ENCODE measurements around the gene GALNT18. TPM values are rescaled to one million over a fixed set of nuclear protein-coding genes. Genes with fewer than 3 reads are reported as not detected.

The GALNT18 gene
- total RNA-seq, 6 experiments from 2014 or later, result 3.7 to 11.4 (median 7.8) TPM

GRCh38 chr11:11629368-11629767 is 7.6 kb upstream of the GALNT18 start:
- intact Hi-C loops (cut with DNase I), result no loop called here
- ATAC-seq, result no peak

GRCh38 chr11:11628651-11629050 is 6.8 kb upstream of the GALNT18 start:
- 68% methylated on average over 3 of the region's 4 CpGs for WGBS (ENCODE audit: insufficient coverage, low coverage, low lambda C conversion rate, missing lambda C conversion rate)
- H3K4me3 ChIP-seq, result no peak overlapping the region
- intact Hi-C loops (cut with DNase I), result no loop called here

More at GRCh38 chr11:11629368-11629767, 7.6 kb upstream of the GALNT18 start:
- no peaks in the 10 kb centered on the region for H3K27me3 ChIP-seq
- H3K4me1 ChIP-seq, result no peaks in the 10 kb centered on the region
- no peaks in the 10 kb centered on the region for H3K36me3 ChIP-seq
- H3K4me3 ChIP-seq, result no peak overlapping the region
- no peak overlapping the region for H3K27ac ChIP-seq
- H3K9me3 ChIP-seq, result no peaks in the 10 kb centered on the region
- no peak for TF ChIP-seq POLR2A (IDR thresholded peaks at IDR 0.05)
- TF ChIP-seq CTCF (IDR thresholded peaks at IDR 0.05), result no peak
- no peak for DNase-seq
- 86% methylated on average over 6 of the region's 8 CpGs for WGBS (ENCODE audit: insufficient coverage, low coverage, low lambda C conversion rate, missing lambda C conversion rate)

GRCh38 chr11:11626128-11626527 is 4.3 kb upstream of the GALNT18 start:
- intact Hi-C loops (cut with DNase I), result no loop called here
- WGBS (ENCODE audit: insufficient coverage, low coverage, low lambda C conversion rate, missing lambda C conversion rate), result 38% methylated on average over 1 of the region's 1 CpG
- no peak for ATAC-seq

More at GRCh38 chr11:11628651-11629050, 6.8 kb upstream of the GALNT18 start:
- Histone ChIP-seq H3K9me3 (no peaks in the 10 kb centered on the region), H3K4me1 (no peaks in the 10 kb centered on the region), H3K27ac (no peak overlapping the region), H3K27me3 (no peaks in the 10 kb centered on the region), H3K36me3 (no peaks in the 10 kb centered on the region)
- TF ChIP-seq POLR2A (IDR thresholded peaks at IDR 0.05) (no peak), CTCF (IDR thresholded peaks at IDR 0.05) (no peak)
- DNase-seq (no peak), ATAC-seq (no peak)

GRCh38 chr11:11624926-11625325 is 3.1 kb upstream of the GALNT18 start:
- no peak overlapping the region for H3K27ac ChIP-seq
- H3K36me3 ChIP-seq, result no peaks in the 10 kb centered on the region
- no peaks in the 10 kb centered on the region for H3K9me3 ChIP-seq
- TF ChIP-seq POLR2A (IDR thresholded peaks at IDR 0.05) (no peak), CTCF (IDR thresholded peaks at IDR 0.05) (no peak)
- no peaks in the 10 kb centered on the region for H3K27me3 ChIP-seq
- 89% methylated on average over 3 of the region's 4 CpGs for WGBS (ENCODE audit: insufficient coverage, low coverage, low lambda C conversion rate, missing lambda C conversion rate)
- H3K4me3 ChIP-seq, result no peak overlapping the region
- H3K4me1 ChIP-seq, result peaks cover 0 to 13% (median 0%) of the 10 kb centered on the region in 4 donors
- intact Hi-C loops (cut with DNase I), result no loop called here
- ATAC-seq, result no peak
- DNase-seq, result no peak

More at GRCh38 chr11:11626128-11626527, 4.3 kb upstream of the GALNT18 start:
- Histone ChIP-seq H3K27me3 (no peaks in the 10 kb centered on the region), H3K36me3 (no peaks in the 10 kb centered on the region), H3K4me3 (no peak overlapping the region), H3K27ac (no peak overlapping the region), H3K4me1 (peaks cover 0 to 6% (median 0%) of the 10 kb centered on the region in 4 donors), H3K9me3 (no peaks in the 10 kb centered on the region)
- DNase-seq, result no peak
- TF ChIP-seq POLR2A (IDR thresholded peaks at IDR 0.05), result no peak
- no peak for TF ChIP-seq CTCF (IDR thresholded peaks at IDR 0.05)

- WGBS (ENCODE audit: insufficient coverage, low coverage, low lambda C conversion rate, missing lambda C conversion rate), result 87% methylated on average over 3 of the region's 3 CpGs
- Histone ChIP-seq H3K4me1 (peaks cover 0 to 17% (median 0%) of the 10 kb centered on the region in 4 donors), H3K27me3 (no peaks in the 10 kb centered on the region), H3K9me3 (no peaks in the 10 kb centered on the region), H3K4me3 (no peak overlapping the region), H3K27ac (no peak overlapping the region), H3K36me3 (no peaks in the 10 kb centered on the region)
- DNase-seq (no peak), ATAC-seq (no peak)
- no peak for TF ChIP-seq CTCF (IDR thresholded peaks at IDR 0.05)
- no peak for TF ChIP-seq POLR2A (IDR thresholded peaks at IDR 0.05)
- intact Hi-C loops (cut with DNase I), result no loop called here
These were observed 2.4 kb upstream of the GALNT18 start for GRCh38 chr11:11624204-11624603.

Data from right lobe of liver (tissue), 6 donors.